Esophagus muscularis mucosa (tissue), 4 donors: ENCODE data around the gene PHF20. TPM values are rescaled to one million over a fixed set of nuclear protein-coding genes. Genes with fewer than 3 reads are reported as not detected.
A peak's percentile ranks its signal among the peaks of the same experiment; 100 is the strongest.

Experiments used
- DNase-seq: peaks from one replicate; pipeline ENCODE4 v3.0.0-alpha.2; 2017; ENCODE audit errors: extremely low spot score
- H3K27ac ChIP-seq, 4 donors: fragments of 200-600 bp; sonication (generic); replicated peaks in 1 of 4; 1 replicate in 3 of 4; 2 replicates in 1 of 4; pipeline ENCODE4 v1.5.1; 2016 to 2019; ENCODE audit warnings: mild to moderate bottlenecking in 1 of 4
- H3K27me3 ChIP-seq, 4 donors: fragments of 200-600 bp; sonication (generic); one replicate each; pipeline versions ENCODE4 v1.5.1 to v1.6.0; 2016 to 2019
- H3K36me3 ChIP-seq, 4 donors: fragments of 200-600 bp; sonication (generic); one replicate each; pipeline ENCODE4 v1.5.1; 2016 to 2019
- H3K4me1 ChIP-seq, 4 donors: fragments of 200-600 bp; sonication (generic); one replicate each; pipeline ENCODE4 v1.5.1; 2016 to 2019
- H3K4me3 ChIP-seq, 4 donors: fragments of 200-600 bp; sonication (generic); 1 replicate in 2 of 4; 2 replicates in 2 of 4; pipeline ENCODE4 v1.5.1; 2016 to 2019; ENCODE audit warnings: mild to moderate bottlenecking in 4 of 4, moderate library complexity in 1 of 4
- H3K9me3 ChIP-seq, 4 donors: fragments of 200-600 bp; sonication (generic); 1 replicate in 3 of 4; 2 replicates in 1 of 4; pipeline ENCODE4 v1.5.1; 2016 to 2019
- CTCF ChIP-seq, 3 experiments: fragments of 200-600 bp in 2 of 3; fragments of 450-650 bp in 1 of 3; sonication (generic) in 2 of 3; IDR thresholded peaks; one replicate each; pipeline ENCODE4 v1.5.1; 2017 to 2019; ENCODE audit warnings: antibody characterized with exemption in 3 of 3, mild to moderate bottlenecking in 2 of 3, moderate library complexity in 1 of 3
- EP300 ChIP-seq: sonication (generic); formaldehyde crosslinking; IDR thresholded peaks from one replicate; pipeline ENCODE4 v1.6.1; 2017; ENCODE audit warnings: antibody characterized with exemption
- POLR2A ChIP-seq: fragments of 450-650 bp; IDR thresholded peaks from one replicate; pipeline ENCODE4 v1.6.1; 2017; ENCODE audit warnings: antibody characterized with exemption, moderate library complexity, mild to moderate bottlenecking, low read depth
- POLR2AphosphoS5 ChIP-seq, 2 donors: sonication (generic); formaldehyde crosslinking; IDR thresholded peaks; one replicate each; pipeline ENCODE4 v1.6.1; 2017; ENCODE audit warnings: antibody characterized with exemption in 2 of 2
- WGBS: methylation state at CpG from one replicate; pipeline ENCODE4 v1.1.5; 2018; 5-methylcytosine and 5-hydroxymethylcytosine counted together
- intact Hi-C: fragments of 100-400 bp; cut with DNase I; formaldehyde crosslinking; loops from one replicate; pipeline ENCODE4 v1.15.1; 2023
- total RNA-seq, 4 donors: library from RNA; depleted of rRNA; stranded (reverse); fragments of >200 nt; gene quantifications; one replicate each; pipeline versions ENCODE4 v1.1.0 to v1.2.1, GENCODE V29; 2016

The PHF20 gene
- total RNA-seq, 4 donors from 2014 or later, result 45.9 to 62.2 (median 48.0) TPM

GRCh38 chr20:35866418-35867202 is 94.8 kb downstream of the PHF20 start:
- Histone ChIP-seq H3K4me1 (peaks cover 5 to 18% (median 12%) of the 10 kb centered on the region in 4 donors), H3K27me3 (no peaks in the 10 kb centered on the region), H3K36me3 (peaks cover 0 to 17% (median 8%) of the 10 kb centered on the region in 4 donors), H3K4me3 (no peak overlapping the region), H3K9me3 (no peaks in the 10 kb centered on the region), H3K27ac (no peak overlapping the region)
- intact Hi-C loops, result no loop called here
- 70% methylated on average over 1 of the region's 1 CpG for WGBS
- TF ChIP-seq POLR2A (no peak), POLR2AphosphoS5 (IDR thresholded peaks at IDR 0.05) (no peak), EP300 (no peak), CTCF (IDR thresholded peaks at IDR 0.05) (no peak)
- no peak for DNase-seq

GRCh38 chr20:35870541-35871258 is 98.9 kb downstream of the PHF20 start:
- peak overlapping the region in 1 of 4 donors; percentile 8 for H3K4me3 ChIP-seq
- intact Hi-C loops, result no loop called here

GRCh38 chr20:35871259-35871771 is 99.5 kb downstream of the PHF20 start:
- Histone ChIP-seq H3K4me1 (peaks cover 5 to 26% (median 13%) of the 10 kb centered on the region in 4 donors), H3K36me3 (peaks cover 0 to 14% (median 7%) of the 10 kb centered on the region in 4 donors), H3K9me3 (no peaks in the 10 kb centered on the region), H3K27me3 (no peaks in the 10 kb centered on the region), H3K27ac (peak overlapping the region; percentile 37 to 59 (median 56)), H3K4me3 (peak overlapping the region in 1 of 4 donors; percentile 8)
- intact Hi-C loops, result no loop called here
- no peak for DNase-seq
- TF ChIP-seq EP300, result no peak
- TF ChIP-seq CTCF (IDR thresholded peaks at IDR 0.05), result no peak
- TF ChIP-seq POLR2AphosphoS5 (IDR thresholded peaks at IDR 0.05), result no peak
- TF ChIP-seq POLR2A, result no peak
- WGBS, result 30% methylated on average over 5 of the region's 5 CpGs

More at GRCh38 chr20:35870541-35871258, 98.9 kb downstream of the PHF20 start:
- 72% methylated on average over 7 of the region's 7 CpGs for WGBS
- Histone ChIP-seq H3K36me3 (peaks cover 0 to 17% (median 7%) of the 10 kb centered on the region in 4 donors), H3K4me1 (peaks cover 5 to 25% (median 13%) of the 10 kb centered on the region in 4 donors), H3K27me3 (no peaks in the 10 kb centered on the region), H3K27ac (peak overlapping the region; percentile 37 to 59 (median 56)), H3K9me3 (no peaks in the 10 kb centered on the region)
- DNase-seq, result no peak
- TF ChIP-seq POLR2AphosphoS5 (IDR thresholded peaks at IDR 0.05), result no peak

GRCh38 chr20:35876033-35876320 is 104.2 kb downstream of the PHF20 start:
- Histone ChIP-seq H3K27me3 (no peaks in the 10 kb centered on the region), H3K9me3 (no peaks in the 10 kb centered on the region), H3K4me3 (no peak overlapping the region), H3K27ac (no peak overlapping the region), H3K4me1 (peaks cover under 1 to 14% (median 7%) of the 10 kb centered on the region in 4 donors), H3K36me3 (peaks cover 0 to 14% (median 4%) of the 10 kb centered on the region in 4 donors)
- no peak for DNase-seq
- intact Hi-C loops, result no loop called here
- 92% methylated on average over 3 of the region's 3 CpGs for WGBS
- no peak for TF ChIP-seq CTCF (IDR thresholded peaks at IDR 0.05)

GRCh38 chr20:35877611-35878010 is 105.8 kb downstream of the PHF20 start:
- Histone ChIP-seq H3K27me3 (no peaks in the 10 kb centered on the region), H3K9me3 (no peaks in the 10 kb centered on the region), H3K36me3 (peaks cover 0 to 14% (median 4%) of the 10 kb centered on the region in 4 donors), H3K4me1 (peaks cover 0 to 19% (median 11%) of the 10 kb centered on the region in 4 donors), H3K27ac (no peak overlapping the region), H3K4me3 (no peak overlapping the region)
- TF ChIP-seq POLR2AphosphoS5 (IDR thresholded peaks at IDR 0.05), result no peak
- no peak for TF ChIP-seq CTCF (IDR thresholded peaks at IDR 0.05)
- no peak for TF ChIP-seq POLR2A
- TF ChIP-seq EP300, result no peak
- intact Hi-C loops, result no loop called here
- WGBS, result 94% methylated on average over 2 of the region's 2 CpGs
- no peak for DNase-seq
